PC-3 (cell line): ENCODE measurements around the gene TWNK. TPM values are rescaled to one million over a fixed set of nuclear protein-coding genes. Genes with fewer than 3 reads are reported as not detected.

Experiments
- ATAC-seq: fragments of 200-7000 bp; cut with Tn5 transposase; 2 replicates; pipeline ENCODE4 v1.9.1; 2020; ENCODE audit warnings: mild to moderate bottlenecking, moderate library complexity
- BruUV-seq: library from RNA; stranded (reverse); fragments of 400-500 nt; replicated peaks from 2 replicates; lab custom pipeline; 2021; lab: Mats Ljungman, UMichigan
- CTCF ChIA-PET: fragments of 300-600 bp; sonication (Branson Sonifier 250); formaldehyde crosslinking; loops from one replicate; lab custom pipeline; 2022; ENCODE audit warnings: antibody characterized with exemption; lab: Charles Lee
- POLR2A ChIA-PET: fragments of 300-600 bp; sonication (Branson Sonifier 250); formaldehyde crosslinking; loops from one replicate; lab custom pipeline; 2022; ENCODE audit warnings: antibody characterized with exemption; ENCODE audit not compliant: unreplicated experiment; lab: Charles Lee
- DNase-seq: peaks from one replicate; pipeline ENCODE4 v3.0.0-alpha.2; 2015
- H2AFZ ChIP-seq: fragments of 300-600 bp; sonication (generic); 2 replicates; pipeline ENCODE4 v1.6.0; 2016; ENCODE audit warnings: antibody characterized with exemption, low read length
- H3F3A ChIP-seq: fragments of 300-600 bp; sonication (generic); one replicate; pipeline ENCODE4 v1.6.0; 2017; ENCODE audit warnings: antibody characterized with exemption, low read length, control low read depth, mild to moderate bottlenecking; ENCODE audit not compliant: unreplicated experiment
- H3K27ac ChIP-seq: fragments of 300-600 bp; sonication (generic); 2 replicates; pipeline ENCODE4 v1.5.1; 2016; ENCODE audit warnings: mild to moderate bottlenecking, low read length
- H3K27me3 ChIP-seq: fragments of 300-600 bp; sonication (generic); 2 replicates; pipeline ENCODE4 v1.6.1; 2016; ENCODE audit warnings: low read length, mixed read lengths
- H3K36me3 ChIP-seq: fragments of 300-600 bp; sonication (generic); 2 replicates; pipeline ENCODE4 v1.6.1; 2016; ENCODE audit warnings: low read depth, mixed run types, low read length, mixed read lengths
- H3K4me1 ChIP-seq: fragments of 300-600 bp; sonication (generic); 2 replicates; pipeline ENCODE4 v1.5.1; 2016; ENCODE audit warnings: low read length; ENCODE audit not compliant: insufficient read depth
- H3K4me2 ChIP-seq: fragments of 300-600 bp; sonication (generic); 2 replicates; pipeline ENCODE4 v1.6.0; 2016; ENCODE audit warnings: low read length
- H3K4me3 ChIP-seq: fragments of 300-600 bp; sonication (generic); 2 replicates; pipeline ENCODE4 v1.5.1; 2016; ENCODE audit warnings: mild to moderate bottlenecking, low read length, mixed read lengths
- H3K79me2 ChIP-seq: fragments of 300-600 bp; sonication (generic); 2 replicates; pipeline ENCODE4 v1.6.1; 2017; ENCODE audit warnings: low read length, mixed read lengths
- H3K9ac ChIP-seq: fragments of 300-600 bp; sonication (generic); 2 replicates; pipeline ENCODE4 v1.6.0; 2016; ENCODE audit warnings: mild to moderate bottlenecking, low read length
- H3K9me2 ChIP-seq: fragments of 300-600 bp; sonication (generic); replicated peaks from 2 replicates; pipeline ENCODE4 v1.6.1; 2016; ENCODE audit warnings: mixed run types, low read length, mixed read lengths
- H3K9me3 ChIP-seq: fragments of 300-600 bp; sonication (generic); 2 replicates; pipeline ENCODE4 v1.6.1; 2016; ENCODE audit warnings: low read length, mixed read lengths
- H4K20me1 ChIP-seq: fragments of 300-600 bp; sonication (generic); 2 replicates; pipeline ENCODE4 v1.6.1; 2016; ENCODE audit warnings: low read length, mixed read lengths
- EZH2 ChIP-seq: fragments of 300-600 bp; sonication (generic); IDR thresholded peaks from one replicate; pipeline ENCODE4 v1.6.1; 2017; ENCODE audit warnings: antibody characterized with exemption, mild to moderate bottlenecking, low read length; ENCODE audit not compliant: unreplicated experiment
- EZH2phosphoT487 ChIP-seq: fragments of 300-600 bp; sonication (generic); IDR thresholded peaks from 2 replicates; pipeline ENCODE4 v1.6.1; 2018; ENCODE audit warnings: mild to moderate bottlenecking, antibody characterized with exemption, low read length, borderline replicate concordance
- intact Hi-C: fragments of 100-400 bp; cut with micrococcal nuclease; formaldehyde crosslinking; loops from 2 replicates; pipeline ENCODE4 v1.9.0; 2023
- total RNA-seq: library from RNA; depleted of rRNA; stranded (reverse); fragments of >200 nt; gene quantifications from 2 replicates; pipeline ENCODE4 v1.2.3, GENCODE V29; 2014
- TF ChIP-seq, protein P1 (sequence below): fragments of 300-600 bp; sonication (generic); conservative IDR thresholded peaks from 2 replicates; pipeline ENCODE4 v1.5.1; 2017; ENCODE audit warnings: antibody characterized with exemption, low read depth, mild to moderate bottlenecking, low read length

Gene TWNK
- total RNA-seq, 1 experiment from 2014 or later = 7.5 TPM

DNA sequence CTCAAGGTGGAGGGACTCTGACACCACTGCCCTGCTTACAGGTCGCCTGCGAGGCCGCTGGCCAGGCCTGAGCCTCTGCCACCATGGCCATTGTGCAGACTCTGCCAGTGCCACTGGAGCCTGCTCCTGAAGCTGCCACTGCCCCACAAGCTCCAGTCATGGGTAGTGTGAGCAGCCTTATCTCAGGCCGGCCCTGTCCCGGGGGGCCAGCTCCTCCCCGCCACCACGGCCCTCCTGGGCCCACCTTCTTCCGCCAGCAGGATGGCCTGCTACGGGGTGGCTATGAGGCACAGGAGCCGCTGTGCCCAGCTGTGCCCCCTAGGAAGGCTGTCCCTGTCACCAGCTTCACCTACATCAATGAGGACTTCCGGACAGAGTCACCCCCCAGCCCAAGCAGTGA lies 15.1 kb downstream of the TWNK start:
- Histone ChIP-seq H3K9ac (no peak overlapping the region), H3K27me3 (no peaks in the 10 kb centered on the region), H4K20me1 (no peaks in the 10 kb centered on the region), H3K4me2 (no peak overlapping the region), H3K4me3 (no peak overlapping the region), H3K4me1 (peaks cover 30% of the 10 kb centered on the region), H3K79me2 (peaks cover 40% of the 10 kb centered on the region), H3K36me3 (no peaks in the 10 kb centered on the region), H2AFZ (no peak overlapping the region), H3K9me2 (no peaks in the 10 kb centered on the region), H3K9me3 (no peaks in the 10 kb centered on the region), H3F3A (no peaks in the 10 kb centered on the region), H3K27ac (no peak overlapping the region)
- ATAC-seq (no peak), DNase-seq (no peak)
- CTCF ChIA-PET = no interaction called here
- BruUV-seq = no TSS peak
- POLR2A ChIA-PET = no interaction called here
- TF ChIP-seq EZH2phosphoT487 (no peak), EZH2 (no peak)
- TF ChIP-seq, protein P1, sequence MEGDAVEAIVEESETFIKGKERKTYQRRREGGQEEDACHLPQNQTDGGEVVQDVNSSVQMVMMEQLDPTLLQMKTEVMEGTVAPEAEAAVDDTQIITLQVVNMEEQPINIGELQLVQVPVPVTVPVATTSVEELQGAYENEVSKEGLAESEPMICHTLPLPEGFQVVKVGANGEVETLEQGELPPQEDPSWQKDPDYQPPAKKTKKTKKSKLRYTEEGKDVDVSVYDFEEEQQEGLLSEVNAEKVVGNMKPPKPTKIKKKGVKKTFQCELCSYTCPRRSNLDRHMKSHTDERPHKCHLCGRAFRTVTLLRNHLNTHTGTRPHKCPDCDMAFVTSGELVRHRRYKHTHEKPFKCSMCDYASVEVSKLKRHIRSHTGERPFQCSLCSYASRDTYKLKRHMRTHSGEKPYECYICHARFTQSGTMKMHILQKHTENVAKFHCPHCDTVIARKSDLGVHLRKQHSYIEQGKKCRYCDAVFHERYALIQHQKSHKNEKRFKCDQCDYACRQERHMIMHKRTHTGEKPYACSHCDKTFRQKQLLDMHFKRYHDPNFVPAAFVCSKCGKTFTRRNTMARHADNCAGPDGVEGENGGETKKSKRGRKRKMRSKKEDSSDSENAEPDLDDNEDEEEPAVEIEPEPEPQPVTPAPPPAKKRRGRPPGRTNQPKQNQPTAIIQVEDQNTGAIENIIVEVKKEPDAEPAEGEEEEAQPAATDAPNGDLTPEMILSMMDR = no peak
- intact Hi-C loops = no loop called here

- H3K9me2 ChIP-seq = no peaks in the 10 kb centered on the region
- H2AFZ ChIP-seq = no peak overlapping the region
- H3K4me3 ChIP-seq = no peak overlapping the region
- H3K27me3 ChIP-seq = no peaks in the 10 kb centered on the region
- no peak overlapping the region for H3K4me2 ChIP-seq
- no peaks in the 10 kb centered on the region for H3F3A ChIP-seq
- H3K4me1 ChIP-seq = peaks cover 20% of the 10 kb centered on the region
- H3K79me2 ChIP-seq = peaks cover 30% of the 10 kb centered on the region
- no peak for TF ChIP-seq EZH2phosphoT487
- TF ChIP-seq, protein P1 = no peak
- TF ChIP-seq EZH2 = no peak
- BruUV-seq = no TSS peak
- DNase-seq (no peak), ATAC-seq (no peak)
- POLR2A ChIA-PET = no interaction called here
- no peak overlapping the region for H3K9ac ChIP-seq
- H4K20me1 ChIP-seq = no peaks in the 10 kb centered on the region
- H3K9me3 ChIP-seq = no peaks in the 10 kb centered on the region
- intact Hi-C loops = no loop called here
- H3K27ac ChIP-seq = no peak overlapping the region
- H3K36me3 ChIP-seq = no peaks in the 10 kb centered on the region
- CTCF ChIA-PET = no interaction called here
Observed at GRCh38 chr10:101003639-101004206, 16.4 kb downstream of the TWNK start.

DNA sequence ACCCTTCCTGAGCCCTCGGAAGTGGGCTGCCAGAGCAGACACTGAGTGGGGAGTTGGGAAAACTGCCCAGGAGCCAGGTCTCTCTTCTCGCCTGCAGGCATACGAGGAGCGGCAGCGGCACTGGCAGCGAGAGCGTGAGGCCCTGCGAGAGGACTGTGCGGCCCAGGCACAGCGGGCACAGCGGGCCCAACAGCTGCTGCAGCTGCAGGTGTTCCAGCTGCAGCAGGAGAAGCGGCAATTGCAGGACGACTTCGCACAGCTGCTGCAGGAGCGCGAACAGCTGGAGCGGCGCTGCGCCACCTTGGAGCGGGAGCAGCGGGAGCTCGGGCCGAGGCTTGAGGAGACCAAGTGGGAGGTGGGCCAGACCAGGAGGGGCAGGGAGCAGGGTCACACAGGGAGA lies 18.0 kb downstream of the TWNK start:
- H3K9ac ChIP-seq = no peak overlapping the region
- ChIA-PET CTCF (no interaction called here), POLR2A (no interaction called here)
- H2AFZ ChIP-seq = no peak overlapping the region
- DNase-seq (no peak), ATAC-seq (no peak)
- H3K27ac ChIP-seq = no peak overlapping the region
- no peak for TF ChIP-seq EZH2phosphoT487
- TF ChIP-seq, protein P1 = no peak
- TF ChIP-seq EZH2 = no peak
- BruUV-seq = no TSS peak
- H3K27me3 ChIP-seq = no peaks in the 10 kb centered on the region
- no peaks in the 10 kb centered on the region for H3K9me2 ChIP-seq
- intact Hi-C loops = no loop called here
- no peak overlapping the region for H3K4me3 ChIP-seq
- no peaks in the 10 kb centered on the region for H3K9me3 ChIP-seq
- H3K4me2 ChIP-seq = no peak overlapping the region
- no peaks in the 10 kb centered on the region for H4K20me1 ChIP-seq
- H3K4me1 ChIP-seq = peaks cover 15% of the 10 kb centered on the region
- H3F3A ChIP-seq = no peaks in the 10 kb centered on the region
- H3K36me3 ChIP-seq = no peaks in the 10 kb centered on the region
- H3K79me2 ChIP-seq = peaks cover 22% of the 10 kb centered on the region
